Upper lobe of right lung (tissue), 1 donor: ENCODE measurements around the gene TDRD12. TPM values are rescaled to one million over a fixed set of nuclear protein-coding genes. Genes with fewer than 3 reads are reported as not detected.
"Not testable (repeated sequence)": the region's sequence is repeated elsewhere in the genome, so short reads cannot be mapped to it uniquely, and the experiment has no call there.

Experiments
- ATAC-seq: fragments of 200-7000 bp; cut with Tn5 transposase; one replicate; pipeline ENCODE4 v1.9.1; 2020; ENCODE audit warnings: mild to moderate bottlenecking, moderate library complexity
- DNase-seq: peaks from one replicate; pipeline ENCODE4 v3.0.0-alpha.2; 2020
- H3K27ac ChIP-seq: fragments of 200-600 bp; one replicate; pipeline ENCODE4 v1.8.0; 2022
- H3K27me3 ChIP-seq: fragments of 200-600 bp; one replicate; pipeline ENCODE4 v1.8.0; 2022; ENCODE audit warnings: mild to moderate bottlenecking
- H3K36me3 ChIP-seq: fragments of 200-600 bp; one replicate; pipeline ENCODE4 v1.8.0; 2022
- H3K4me1 ChIP-seq: fragments of 200-600 bp; one replicate; pipeline ENCODE4 v1.8.0; 2022
- H3K4me3 ChIP-seq: fragments of 200-600 bp; one replicate; pipeline ENCODE4 v1.8.0; 2022; ENCODE audit warnings: mild to moderate bottlenecking
- H3K9me3 ChIP-seq: fragments of 200-600 bp; one replicate; pipeline ENCODE4 v1.8.0; 2022
- CTCF ChIP-seq: fragments of 200-600 bp; IDR thresholded peaks from one replicate; pipeline ENCODE4 v1.8.0; 2022; ENCODE audit warnings: antibody characterized with exemption
- intact Hi-C: fragments of 100-400 bp; cut with DNase I; formaldehyde crosslinking; loops from one replicate; pipeline ENCODE4 v1.11.0; 2022
- total RNA-seq: library from RNA; stranded (reverse); fragmentation: NEBNext Ultra II Directional; extraction: Animal tissue kit (Norgen Biotek cat#: 25700); gene quantifications from one replicate; pipeline ENCODE4 v1.2.1, GENCODE V29; 2021
- donor health status: DM: no; HTN: yes; CAD: no; lungs with severe emphysema.

The TDRD12 gene
- total RNA-seq, 1 donor from 2014 or later = not detected

GRCh38 chr19:32773126-32773525 is 53.6 kb downstream of the TDRD12 start:
- TF ChIP-seq CTCF = no peak
- Histone ChIP-seq H3K27ac (no peak overlapping the region), H3K4me1 (no peaks in the 10 kb centered on the region), H3K9me3 (no peaks in the 10 kb centered on the region), H3K27me3 (no peaks in the 10 kb centered on the region), H3K4me3 (no peak overlapping the region), H3K36me3 (no peaks in the 10 kb centered on the region)
- ATAC-seq = no peak
- intact Hi-C loops = no loop called here
- no peak for DNase-seq

DNA sequence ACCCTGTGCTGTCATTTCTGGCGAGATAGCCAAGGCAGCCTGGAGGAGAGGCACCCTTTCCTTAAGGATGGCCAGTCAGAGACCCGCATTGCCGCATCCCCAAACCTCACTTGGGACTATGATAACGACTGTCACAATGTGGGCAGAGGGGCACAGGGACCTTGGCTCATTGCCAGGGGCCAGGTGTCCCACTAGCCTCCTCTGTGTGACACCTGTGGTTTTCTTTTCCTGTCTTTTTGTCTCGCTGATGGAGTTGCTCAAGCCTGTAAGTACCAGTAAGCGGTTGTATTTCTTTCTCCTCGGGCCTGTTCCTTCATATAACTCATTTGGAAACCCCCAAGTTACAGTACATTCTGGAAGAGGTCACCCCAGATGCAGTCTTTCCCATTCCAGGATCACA is 59.5 kb downstream of the TDRD12 start:
- ATAC-seq = no peak

GRCh38 chr19:32781280-32781679 is 61.7 kb downstream of the TDRD12 start:
- TF ChIP-seq CTCF = no peak
- H3K27me3 ChIP-seq = no peaks in the 10 kb centered on the region
- intact Hi-C loops = no loop called here
- H3K27ac ChIP-seq = no peak overlapping the region
- no peak overlapping the region for H3K4me3 ChIP-seq
- no peaks in the 10 kb centered on the region for H3K4me1 ChIP-seq
- no peak for DNase-seq
- no peaks in the 10 kb centered on the region for H3K36me3 ChIP-seq
- ATAC-seq = no peak
- no peaks in the 10 kb centered on the region for H3K9me3 ChIP-seq

More for the DNA sequence above, 59.5 kb downstream of the TDRD12 start:
- H3K36me3 ChIP-seq = no peaks in the 10 kb centered on the region
- H3K27me3 ChIP-seq = no peaks in the 10 kb centered on the region
- H3K4me3 ChIP-seq = no peak overlapping the region
- no peaks in the 10 kb centered on the region for H3K4me1 ChIP-seq
- intact Hi-C loops = no loop called here
- DNase-seq = no peak
- no peak for TF ChIP-seq CTCF
- H3K27ac ChIP-seq = no peak overlapping the region
- no peaks in the 10 kb centered on the region for H3K9me3 ChIP-seq

DNA sequence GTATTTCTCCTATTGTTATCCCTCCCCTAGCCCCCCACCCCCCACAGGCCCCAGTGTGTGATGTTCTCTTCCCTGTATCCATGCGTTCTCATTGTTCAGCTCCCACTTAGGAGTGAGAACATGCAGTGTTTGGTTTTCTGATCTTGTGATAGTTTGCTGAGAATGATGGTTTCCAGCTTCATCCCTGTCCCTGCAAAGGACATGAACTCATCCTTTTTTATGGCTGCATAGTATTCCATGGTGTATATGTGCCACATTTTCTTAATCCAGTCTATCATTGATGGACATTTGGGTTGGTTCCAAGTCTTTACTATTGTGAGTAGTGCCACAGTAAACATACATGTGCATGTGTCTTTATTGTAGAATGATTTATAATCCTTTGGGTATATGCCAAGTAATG is 62.5 kb downstream of the TDRD12 start:
- H3K27ac ChIP-seq, ATAC-seq, intact Hi-C loops: not testable (repeated sequence)

GRCh38 chr19:32787161-32787813 is 67.7 kb downstream of the TDRD12 start:
- ATAC-seq, intact Hi-C loops, H3K27me3 ChIP-seq, H3K4me1 ChIP-seq, H3K27ac ChIP-seq, H3K36me3 ChIP-seq, H3K9me3 ChIP-seq, H3K4me3 ChIP-seq, DNase-seq: not testable (repeated sequence)

More for the DNA sequence above, 62.5 kb downstream of the TDRD12 start:
- not testable (repeated sequence) for H3K4me1 ChIP-seq, H3K9me3 ChIP-seq, H3K4me3 ChIP-seq, H3K27me3 ChIP-seq, DNase-seq, H3K36me3 ChIP-seq

DNA sequence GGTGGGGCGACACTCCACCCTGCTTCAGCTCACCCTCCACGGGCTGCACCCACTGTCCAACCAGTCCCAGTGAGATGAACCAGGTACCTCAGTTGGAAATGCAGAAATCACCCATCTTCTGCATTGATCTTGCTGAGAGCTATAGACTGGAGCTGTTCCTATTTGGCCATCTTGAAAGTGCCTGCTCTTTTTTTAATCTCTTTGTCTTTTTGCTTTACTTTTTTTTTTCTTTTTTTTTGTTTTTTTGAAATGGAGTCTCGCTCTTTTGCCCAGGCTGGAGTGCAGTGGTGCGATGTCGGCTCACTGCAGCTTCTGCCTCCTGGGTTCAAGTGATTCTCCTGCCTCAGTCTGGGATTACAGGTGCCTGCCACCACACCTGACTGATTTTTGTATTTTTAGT is 68.3 kb downstream of the TDRD12 start:
- intact Hi-C loops, H3K27ac ChIP-seq, H3K4me1 ChIP-seq: not testable (repeated sequence)

GRCh38 chr19:32789429-32789828 is 69.9 kb downstream of the TDRD12 start:
- TF ChIP-seq CTCF = no peak
- Histone ChIP-seq H3K4me3 (no peak overlapping the region), H3K9me3 (no peaks in the 10 kb centered on the region), H3K4me1 (no peaks in the 10 kb centered on the region), H3K36me3 (no peaks in the 10 kb centered on the region), H3K27me3 (no peaks in the 10 kb centered on the region), H3K27ac (no peak overlapping the region)
- ATAC-seq (no peak), DNase-seq (no peak)
- intact Hi-C loops = no loop called here

More for the DNA sequence above, 68.3 kb downstream of the TDRD12 start:
- H3K9me3 ChIP-seq, DNase-seq, H3K27me3 ChIP-seq, H3K36me3 ChIP-seq, ATAC-seq, H3K4me3 ChIP-seq: not testable (repeated sequence)
